ENCODE measurements around the gene RNASE1. TPM values are rescaled to one million over a fixed set of nuclear protein-coding genes. Genes with fewer than 3 reads are reported as not detected.

The RNASE1 gene
- total RNA-seq, 1 experiment from 2014 or later, result not detected

DNA sequence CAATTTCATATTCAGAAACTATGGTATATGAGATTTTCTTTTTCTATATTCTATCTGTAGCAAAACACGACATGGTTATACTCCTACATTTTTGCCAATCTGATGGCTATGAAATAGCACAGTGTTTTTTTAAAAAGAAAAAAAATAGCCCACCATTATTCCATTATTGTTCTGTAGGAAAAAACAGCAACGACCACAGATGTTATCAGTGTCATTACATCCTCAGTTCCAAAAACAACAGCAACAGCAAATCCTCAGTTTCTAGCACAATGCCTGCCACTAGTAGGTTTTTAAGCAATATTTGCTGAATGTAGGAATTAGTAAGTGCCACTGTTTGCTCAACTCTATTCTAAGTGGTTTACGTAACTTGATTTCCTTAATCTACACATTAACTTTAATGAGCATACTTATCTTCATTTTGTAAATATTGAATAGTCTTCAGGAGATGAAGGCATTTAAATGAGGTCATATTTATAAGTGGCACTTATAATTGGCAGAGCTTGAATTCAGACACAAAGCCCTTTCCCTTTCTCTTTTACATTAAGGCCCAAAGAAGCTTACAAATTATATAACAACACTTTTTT lies 13.3 kb downstream of the RNASE1 start:
- POLR2A ChIA-PET, result no interaction called here
- no peak for DNase-seq (ENCODE audit: unreplicated experiment)
- H3K4me3 Mint-ChIP-seq (ENCODE audit: unreplicated experiment), result no peak overlapping the region
- intact Hi-C loops (cut with micrococcal nuclease), result no loop called here
- H3K36me3 Mint-ChIP-seq (ENCODE audit: insufficient read depth, unreplicated experiment), result no peaks in the 10 kb centered on the region
- no peaks in the 10 kb centered on the region for H3K4me1 Mint-ChIP-seq (ENCODE audit: insufficient read depth, unreplicated experiment)
- CTCF ChIA-PET, result interaction anchor here (0.8 to 0.9 kb wide), 2 partner anchors 93 to 181 kb away, joined by 3 to 4 read pairs; no protein-coding TSS in a partner anchor
- TF ChIP-seq, protein P1, sequence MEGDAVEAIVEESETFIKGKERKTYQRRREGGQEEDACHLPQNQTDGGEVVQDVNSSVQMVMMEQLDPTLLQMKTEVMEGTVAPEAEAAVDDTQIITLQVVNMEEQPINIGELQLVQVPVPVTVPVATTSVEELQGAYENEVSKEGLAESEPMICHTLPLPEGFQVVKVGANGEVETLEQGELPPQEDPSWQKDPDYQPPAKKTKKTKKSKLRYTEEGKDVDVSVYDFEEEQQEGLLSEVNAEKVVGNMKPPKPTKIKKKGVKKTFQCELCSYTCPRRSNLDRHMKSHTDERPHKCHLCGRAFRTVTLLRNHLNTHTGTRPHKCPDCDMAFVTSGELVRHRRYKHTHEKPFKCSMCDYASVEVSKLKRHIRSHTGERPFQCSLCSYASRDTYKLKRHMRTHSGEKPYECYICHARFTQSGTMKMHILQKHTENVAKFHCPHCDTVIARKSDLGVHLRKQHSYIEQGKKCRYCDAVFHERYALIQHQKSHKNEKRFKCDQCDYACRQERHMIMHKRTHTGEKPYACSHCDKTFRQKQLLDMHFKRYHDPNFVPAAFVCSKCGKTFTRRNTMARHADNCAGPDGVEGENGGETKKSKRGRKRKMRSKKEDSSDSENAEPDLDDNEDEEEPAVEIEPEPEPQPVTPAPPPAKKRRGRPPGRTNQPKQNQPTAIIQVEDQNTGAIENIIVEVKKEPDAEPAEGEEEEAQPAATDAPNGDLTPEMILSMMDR (IDR thresholded peaks at IDR 0.05; ENCODE audit: unreplicated experiment), result no peak
- no peak overlapping the region for H3K27ac Mint-ChIP-seq (ENCODE audit: low read depth, unreplicated experiment)
- peaks cover 15% of the 10 kb centered on the region for H3K27me3 Mint-ChIP-seq (ENCODE audit: insufficient read depth, unreplicated experiment)
- BruUV-seq (replicated peaks), result no TSS peak
- H3K9me3 Mint-ChIP-seq (ENCODE audit: unreplicated experiment), result no peaks in the 10 kb centered on the region

DNA sequence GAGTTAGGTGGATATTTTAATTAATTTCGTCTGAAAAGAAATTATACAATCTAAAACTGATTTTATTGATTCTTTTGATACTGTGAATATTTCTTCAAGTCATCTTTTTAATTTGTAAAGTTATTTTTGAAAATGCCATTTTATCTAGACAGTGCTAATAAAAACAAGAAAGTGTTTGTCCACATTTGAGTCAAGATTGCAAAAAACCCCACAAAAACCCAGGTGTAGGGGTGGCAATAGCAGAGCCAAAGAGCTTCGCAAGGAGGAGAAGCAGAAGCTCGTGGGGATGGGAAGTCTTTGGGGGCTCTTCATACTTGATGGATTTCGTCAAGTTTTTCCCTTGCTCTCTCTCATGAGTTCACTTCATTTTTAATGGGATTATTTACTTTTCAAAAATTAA lies 15.6 kb downstream of the RNASE1 start:
- Mint-ChIP-seq H3K9me3 (ENCODE audit: unreplicated experiment) (no peaks in the 10 kb centered on the region), H3K36me3 (ENCODE audit: insufficient read depth, unreplicated experiment) (no peaks in the 10 kb centered on the region), H3K27ac (ENCODE audit: low read depth, unreplicated experiment) (no peak overlapping the region), H3K27me3 (ENCODE audit: insufficient read depth, unreplicated experiment) (peaks cover 12% of the 10 kb centered on the region), H3K4me1 (ENCODE audit: insufficient read depth, unreplicated experiment) (no peaks in the 10 kb centered on the region), H3K4me3 (ENCODE audit: unreplicated experiment) (no peak overlapping the region)
- TF ChIP-seq, protein P1 (IDR thresholded peaks at IDR 0.05; ENCODE audit: unreplicated experiment), result no peak
- intact Hi-C loops (cut with micrococcal nuclease), result no loop called here
- no peak for DNase-seq (ENCODE audit: unreplicated experiment)
- BruUV-seq (replicated peaks), result no TSS peak
- ChIA-PET POLR2A (no interaction called here), CTCF (interaction anchor here (0.7 kb wide), 1 partner anchor 177 kb away, joined by 3 read pairs; no protein-coding TSS in a partner anchor)

DNA sequence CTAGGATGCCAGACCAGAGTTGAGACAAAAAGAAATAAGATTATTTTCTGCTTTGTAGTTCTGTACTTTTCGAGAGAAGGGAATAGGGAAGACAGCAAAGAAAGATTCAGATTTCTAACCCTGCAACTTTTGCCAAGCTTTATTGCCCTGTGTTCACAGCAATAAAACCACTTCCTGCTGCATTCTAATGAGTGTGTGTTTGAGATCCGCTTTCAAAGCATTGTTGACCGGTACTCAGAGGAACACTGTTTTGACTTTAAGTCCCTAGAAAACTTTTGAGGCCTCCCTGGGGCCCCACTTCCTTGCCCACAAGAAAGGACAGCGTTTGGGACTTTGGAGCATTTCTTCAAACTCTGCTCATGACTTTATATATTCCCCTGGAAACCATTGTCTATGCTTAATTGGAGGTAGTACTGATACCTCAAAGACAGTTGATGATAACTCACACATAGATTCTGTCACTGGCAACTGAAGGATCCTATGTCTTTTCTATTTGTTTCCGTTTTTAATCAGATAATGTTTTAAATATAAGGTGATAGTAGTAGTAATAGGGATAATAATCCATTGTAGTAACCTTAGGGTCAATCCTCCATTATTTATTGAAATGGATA lies 20.3 kb downstream of the RNASE1 start:
- TF ChIP-seq, protein P1 (IDR thresholded peaks at IDR 0.05; ENCODE audit: unreplicated experiment), result no peak
- no peak for DNase-seq (ENCODE audit: unreplicated experiment)
- Mint-ChIP-seq H3K4me3 (ENCODE audit: unreplicated experiment) (no peak overlapping the region), H3K27ac (ENCODE audit: low read depth, unreplicated experiment) (no peak overlapping the region), H3K9me3 (ENCODE audit: unreplicated experiment) (no peaks in the 10 kb centered on the region), H3K4me1 (ENCODE audit: insufficient read depth, unreplicated experiment) (no peaks in the 10 kb centered on the region), H3K36me3 (ENCODE audit: insufficient read depth, unreplicated experiment) (no peaks in the 10 kb centered on the region), H3K27me3 (ENCODE audit: insufficient read depth, unreplicated experiment) (peaks cover 9% of the 10 kb centered on the region)
- intact Hi-C loops (cut with micrococcal nuclease), result no loop called here
- ChIA-PET CTCF (interaction anchor here (0.6 to 0.7 kb wide), 2 partner anchors 19 to 184 kb away, joined by 3 read pairs; no protein-coding TSS in a partner anchor), POLR2A (no interaction called here)
- BruUV-seq (replicated peaks), result no TSS peak

DNA sequence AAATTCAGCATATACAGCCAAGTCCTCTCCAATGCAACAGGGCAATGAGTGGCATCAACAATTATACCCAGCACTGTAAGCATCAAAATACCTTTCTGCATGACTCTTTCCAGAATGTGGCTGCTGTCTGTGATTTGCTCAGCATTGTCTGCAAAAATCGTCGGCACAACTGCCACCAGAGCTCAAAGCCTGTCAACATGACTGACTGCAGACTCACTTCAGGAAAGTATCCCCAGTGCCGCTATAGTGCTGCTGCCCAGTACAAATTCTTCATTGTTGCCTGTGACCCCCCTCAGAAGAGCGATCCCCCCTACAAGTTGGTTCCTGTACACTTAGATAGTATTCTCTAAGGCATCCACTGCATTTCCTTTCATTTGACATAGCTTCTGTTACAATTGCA lies 20.8 kb downstream of the RNASE1 start:
- H3K4me1 Mint-ChIP-seq (ENCODE audit: insufficient read depth, unreplicated experiment), result no peaks in the 10 kb centered on the region
- intact Hi-C loops (cut with micrococcal nuclease), result no loop called here
- no peak for DNase-seq (ENCODE audit: unreplicated experiment)
- TF ChIP-seq, protein P1 (IDR thresholded peaks at IDR 0.05; ENCODE audit: unreplicated experiment), result no peak
- H3K27ac Mint-ChIP-seq (ENCODE audit: low read depth, unreplicated experiment), result no peak overlapping the region
- ChIA-PET CTCF (interaction anchor here (0.6 to 0.7 kb wide), 2 partner anchors 19 to 184 kb away, joined by 3 read pairs; no protein-coding TSS in a partner anchor), POLR2A (no interaction called here)
- no peak overlapping the region for H3K4me3 Mint-ChIP-seq (ENCODE audit: unreplicated experiment)
- no TSS peak for BruUV-seq (replicated peaks)
- H3K36me3 Mint-ChIP-seq (ENCODE audit: insufficient read depth, unreplicated experiment), result no peaks in the 10 kb centered on the region
- no peaks in the 10 kb centered on the region for H3K9me3 Mint-ChIP-seq (ENCODE audit: unreplicated experiment)
- peaks cover 9% of the 10 kb centered on the region for H3K27me3 Mint-ChIP-seq (ENCODE audit: insufficient read depth, unreplicated experiment)
